Calu3 (cell line): ENCODE results near the gene ESR2. TPM values are rescaled to one million over a fixed set of nuclear protein-coding genes. Genes with fewer than 3 reads are reported as not detected.

Experiments used
- BruUV-seq: library from RNA; stranded (reverse); fragments of 400-500 nt; replicated peaks from 2 replicates; lab custom pipeline; 2021; lab: Mats Ljungman, UMichigan
- CTCF ChIA-PET: fragments of 300-600 bp; sonication (Branson Sonifier 250); formaldehyde crosslinking; loops from one replicate; lab custom pipeline; 2022; ENCODE audit warnings: antibody characterized with exemption; lab: Charles Lee
- DNase-seq: peaks from one replicate; pipeline ENCODE4 v3.0.0; 2022
- H3K27ac Mint-ChIP-seq: one replicate; pipeline ENCODE4 v1.8.0; 2022; ENCODE audit warnings: mixed read lengths; ENCODE audit not compliant: unreplicated experiment
- H3K27me3 Mint-ChIP-seq: one replicate; pipeline ENCODE4 v1.8.0; 2022; ENCODE audit warnings: mixed read lengths; ENCODE audit not compliant: unreplicated experiment
- H3K36me3 Mint-ChIP-seq: one replicate; pipeline ENCODE4 v1.8.0; 2022; ENCODE audit warnings: mild to moderate bottlenecking, moderate library complexity, mixed read lengths; ENCODE audit not compliant: insufficient read depth, unreplicated experiment
- H3K4me1 Mint-ChIP-seq: one replicate; pipeline ENCODE4 v1.8.0; 2022; ENCODE audit warnings: mild to moderate bottlenecking, low read depth, mixed read lengths; ENCODE audit not compliant: unreplicated experiment
- H3K4me3 Mint-ChIP-seq: one replicate; pipeline ENCODE4 v1.8.0; 2022; ENCODE audit warnings: mild to moderate bottlenecking, low read depth, moderate library complexity, mixed read lengths; ENCODE audit not compliant: unreplicated experiment
- H3K9me3 Mint-ChIP-seq: one replicate; pipeline ENCODE4 v1.8.0; 2022; ENCODE audit warnings: low read depth, mixed read lengths; ENCODE audit not compliant: unreplicated experiment
- intact Hi-C: fragments of 100-400 bp; cut with micrococcal nuclease; formaldehyde crosslinking; loops from one replicate; pipeline ENCODE4 v1.10.0; 2022; ENCODE audit not compliant: unreplicated experiment
- total RNA-seq: library from RNA; stranded (reverse); gene quantifications from 2 replicates; pipeline ENCODE4 v1.2.3, GENCODE V29; 2022
- TF ChIP-seq, protein P1 (sequence below): fragments of 200-600 bp; IDR thresholded peaks from one replicate; pipeline ENCODE4 v1.8.0; 2022; ENCODE audit warnings: antibody characterized with exemption; ENCODE audit not compliant: unreplicated experiment

The ESR2 gene
- total RNA-seq, 1 experiment from 2014 or later, result not detected

DNA sequence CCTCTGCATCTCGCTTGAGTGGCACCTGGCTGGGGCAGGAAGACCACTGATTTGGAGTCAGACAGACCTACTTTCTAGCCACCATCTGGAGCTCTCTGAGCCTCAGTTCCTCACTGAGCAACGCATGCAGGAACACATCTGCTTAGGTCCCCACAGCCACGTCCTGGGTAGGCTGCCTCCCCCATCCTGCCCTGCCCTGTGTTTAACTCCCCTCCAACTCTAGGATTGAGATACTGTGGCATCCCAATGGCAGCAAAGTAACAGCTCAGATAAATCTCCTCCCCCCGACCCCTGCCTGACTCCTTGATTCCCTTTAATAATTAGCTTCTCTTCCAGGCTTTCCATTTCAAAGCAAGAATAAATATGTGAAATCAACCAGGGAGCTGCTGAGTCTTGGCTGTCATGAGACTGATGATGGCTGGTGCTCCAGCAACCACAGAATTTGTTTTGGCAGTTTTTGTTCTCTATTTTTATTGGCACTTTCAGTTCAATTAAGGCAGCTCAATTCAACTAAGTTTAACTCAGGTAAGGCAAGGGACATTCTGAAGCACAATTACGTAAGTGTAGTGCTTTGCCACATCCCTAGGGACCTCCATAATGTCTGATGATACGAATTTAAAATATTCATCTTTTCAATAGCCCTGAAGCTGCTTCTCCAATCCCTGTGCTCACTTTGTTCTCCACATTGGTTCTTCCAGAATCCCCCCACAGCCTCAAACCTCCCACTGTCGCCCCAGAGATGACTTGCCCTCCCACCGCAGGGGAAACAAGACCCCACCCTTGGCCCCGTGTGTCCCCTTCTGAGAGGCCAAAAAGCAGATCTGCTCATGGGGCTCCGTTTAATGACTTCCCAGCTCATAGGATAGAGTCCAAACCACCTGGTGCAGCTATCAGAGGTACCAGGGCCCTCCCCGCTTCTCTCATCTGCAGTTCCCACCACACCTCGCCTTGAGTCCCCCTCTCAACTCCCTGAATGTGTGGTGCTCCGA, 58.2 kb downstream of the ESR2 start:
- H3K9me3 Mint-ChIP-seq, result no peaks in the 10 kb centered on the region
- peaks cover 32% of the 10 kb centered on the region for H3K36me3 Mint-ChIP-seq
- TF ChIP-seq, protein P1, sequence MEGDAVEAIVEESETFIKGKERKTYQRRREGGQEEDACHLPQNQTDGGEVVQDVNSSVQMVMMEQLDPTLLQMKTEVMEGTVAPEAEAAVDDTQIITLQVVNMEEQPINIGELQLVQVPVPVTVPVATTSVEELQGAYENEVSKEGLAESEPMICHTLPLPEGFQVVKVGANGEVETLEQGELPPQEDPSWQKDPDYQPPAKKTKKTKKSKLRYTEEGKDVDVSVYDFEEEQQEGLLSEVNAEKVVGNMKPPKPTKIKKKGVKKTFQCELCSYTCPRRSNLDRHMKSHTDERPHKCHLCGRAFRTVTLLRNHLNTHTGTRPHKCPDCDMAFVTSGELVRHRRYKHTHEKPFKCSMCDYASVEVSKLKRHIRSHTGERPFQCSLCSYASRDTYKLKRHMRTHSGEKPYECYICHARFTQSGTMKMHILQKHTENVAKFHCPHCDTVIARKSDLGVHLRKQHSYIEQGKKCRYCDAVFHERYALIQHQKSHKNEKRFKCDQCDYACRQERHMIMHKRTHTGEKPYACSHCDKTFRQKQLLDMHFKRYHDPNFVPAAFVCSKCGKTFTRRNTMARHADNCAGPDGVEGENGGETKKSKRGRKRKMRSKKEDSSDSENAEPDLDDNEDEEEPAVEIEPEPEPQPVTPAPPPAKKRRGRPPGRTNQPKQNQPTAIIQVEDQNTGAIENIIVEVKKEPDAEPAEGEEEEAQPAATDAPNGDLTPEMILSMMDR, result no peak
- intact Hi-C loops, result no loop called here
- peak overlapping the region; percentile 57 for H3K27ac Mint-ChIP-seq
- CTCF ChIA-PET, result interaction anchor here (0.5 kb wide), 1 partner anchor 442 kb away, joined by 3 read pairs; no protein-coding TSS in a partner anchor
- DNase-seq, result no peak
- no peaks in the 10 kb centered on the region for H3K27me3 Mint-ChIP-seq
- H3K4me1 Mint-ChIP-seq, result no peaks in the 10 kb centered on the region
- H3K4me3 Mint-ChIP-seq, result no peak overlapping the region
- no TSS peak for BruUV-seq

- Mint-ChIP-seq H3K4me1 (no peaks in the 10 kb centered on the region), H3K36me3 (peaks cover 32% of the 10 kb centered on the region), H3K4me3 (no peak overlapping the region), H3K9me3 (no peaks in the 10 kb centered on the region), H3K27ac (no peak overlapping the region), H3K27me3 (no peaks in the 10 kb centered on the region)
- CTCF ChIA-PET, result interaction anchor here (0.5 kb wide), 1 partner anchor 442 kb away, joined by 3 read pairs; no protein-coding TSS in a partner anchor
- no TSS peak for BruUV-seq
- TF ChIP-seq, protein P1, result no peak
- intact Hi-C loops, result no loop called here
- no peak for DNase-seq
Measured at GRCh38 chr14:64234877-64235651, 59.1 kb downstream of the ESR2 start.

GRCh38 chr14:64233531-64234190, 60.5 kb downstream of the ESR2 start:
- Mint-ChIP-seq H3K27ac (no peak overlapping the region), H3K27me3 (no peaks in the 10 kb centered on the region), H3K9me3 (no peaks in the 10 kb centered on the region), H3K4me3 (no peak overlapping the region), H3K36me3 (peaks cover 32% of the 10 kb centered on the region), H3K4me1 (no peaks in the 10 kb centered on the region)
- TF ChIP-seq, protein P1, result no peak
- no TSS peak for BruUV-seq
- intact Hi-C loops, result no loop called here
- DNase-seq, result no peak
- CTCF ChIA-PET, result no interaction called here

DNA sequence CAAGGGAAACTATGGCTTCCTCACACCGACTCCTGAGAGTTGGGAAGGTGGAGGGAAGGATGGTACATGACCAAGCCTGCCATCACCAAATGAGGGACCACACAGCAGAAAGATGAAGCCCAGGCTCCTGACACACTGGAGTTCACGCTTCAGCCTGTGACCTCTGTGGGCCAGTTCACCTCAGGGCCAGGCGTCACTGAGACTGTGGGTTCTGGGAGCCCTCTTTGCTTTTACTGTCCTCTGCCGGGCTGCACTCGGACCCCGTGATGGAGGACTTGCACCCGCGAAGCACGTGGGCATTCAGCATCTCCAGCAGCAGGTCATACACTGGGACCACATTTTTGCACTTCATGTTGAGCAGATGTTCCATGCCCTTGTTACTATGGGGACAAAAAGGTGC, 61.2 kb downstream of the ESR2 start:
- no peak overlapping the region for H3K27ac Mint-ChIP-seq
- no peaks in the 10 kb centered on the region for H3K27me3 Mint-ChIP-seq
- BruUV-seq, result no TSS peak
- CTCF ChIA-PET, result interaction anchor here (0.6 kb wide), 1 partner anchor 553 kb away, joined by 3 read pairs; no protein-coding TSS in a partner anchor
- H3K36me3 Mint-ChIP-seq, result peaks cover 37% of the 10 kb centered on the region
- DNase-seq, result no peak
- intact Hi-C loops, result no loop called here
- no peak overlapping the region for H3K4me3 Mint-ChIP-seq
- no peaks in the 10 kb centered on the region for H3K9me3 Mint-ChIP-seq
- TF ChIP-seq, protein P1, result no peak
- no peaks in the 10 kb centered on the region for H3K4me1 Mint-ChIP-seq
